GM19240 (cell line): ENCODE data around the gene DEFB131B.
"Not testable (repeated sequence)": the region's sequence is repeated elsewhere in the genome, so short reads cannot be mapped to it uniquely, and the experiment has no call there.

Source experiments
- DNase-seq: peaks from one replicate; pipeline ENCODE4 v3.0.0; 2011; ENCODE audit warnings: low spot score; ENCODE audit not compliant: insufficient read length

DEFB131B gene

GRCh38 chr11:71878059-71878458 lies at the start of gene DEFB131B:
Gene DEFB131B (plus strand): TSS chr11:71878453. CDS start chr11:71878453, 0 bp downstream.
- not testable (repeated sequence) for DNase-seq

- DNase-seq: not testable (repeated sequence)
These were observed 49.0 kb upstream of the DEFB131B start for GRCh38 chr11:71829247-71829646.

- DNase-seq: not testable (repeated sequence)
These were observed 48.6 kb upstream of the DEFB131B start for GRCh38 chr11:71829686-71830085.

GRCh38 chr11:71832811-71833210 lies 45.4 kb upstream of the DEFB131B start, which contains the start of gene DEFB108B:
Gene DEFB108B (plus strand): TSS chr11:71833200. CDS start chr11:71833200, 0 bp downstream.
- DNase-seq: not testable (repeated sequence)

GRCh38 chr11:71842720-71843119 lies 35.5 kb upstream of the DEFB131B start:
- not testable (repeated sequence) for DNase-seq

GRCh38 chr11:71843355-71843754 lies 34.9 kb upstream of the DEFB131B start:
- DNase-seq: not testable (repeated sequence)

GRCh38 chr11:71843858-71844257 lies 34.4 kb upstream of the DEFB131B start:
- no peak for DNase-seq

- DNase-seq: not testable (repeated sequence)
These were observed 24.4 kb upstream of the DEFB131B start for GRCh38 chr11:71853895-71854294.

GRCh38 chr11:71855880-71856279 lies 22.4 kb upstream of the DEFB131B start:
- DNase-seq: not testable (repeated sequence)

GRCh38 chr11:71860835-71861234 lies 17.4 kb upstream of the DEFB131B start:
- DNase-seq: not testable (repeated sequence)

GRCh38 chr11:71863978-71864627 lies 14.2 kb upstream of the DEFB131B start:
- not testable (repeated sequence) for DNase-seq

GRCh38 chr11:71867209-71867608 lies 11.0 kb upstream of the DEFB131B start:
- DNase-seq: not testable (repeated sequence)

- not testable (repeated sequence) for DNase-seq
These were observed 8.3 kb upstream of the DEFB131B start for GRCh38 chr11:71869931-71870330.

- not testable (repeated sequence) for DNase-seq
These were observed 7.6 kb upstream of the DEFB131B start for GRCh38 chr11:71870661-71871060.

GRCh38 chr11:71876262-71876661 lies 2.0 kb upstream of the DEFB131B start:
- DNase-seq: not testable (repeated sequence)

- not testable (repeated sequence) for DNase-seq
These were observed 7.6 kb downstream of the DEFB131B start for GRCh38 chr11:71885806-71886205.

GRCh38 chr11:71888335-71889010 lies 10.2 kb downstream of the DEFB131B start:
- not testable (repeated sequence) for DNase-seq

- not testable (repeated sequence) for DNase-seq
These were observed 11.1 kb downstream of the DEFB131B start for GRCh38 chr11:71889181-71889872.

- DNase-seq: no peak
These were observed 17.7 kb downstream of the DEFB131B start for GRCh38 chr11:71895961-71896360.

- DNase-seq: not testable (repeated sequence)
These were observed 22.9 kb downstream of the DEFB131B start for GRCh38 chr11:71901137-71901536.

- no peak for DNase-seq
These were observed 30.0 kb downstream of the DEFB131B start for GRCh38 chr11:71908218-71908617.

- DNase-seq: not testable (repeated sequence)
These were observed 32.5 kb downstream of the DEFB131B start for GRCh38 chr11:71910775-71911174.
